ENCODE results near the gene TOM1L2. TPM values are rescaled to one million over a fixed set of nuclear protein-coding genes. Genes with fewer than 3 reads are reported as not detected.

The TOM1L2 gene
- polyA plus RNA-seq, 1 donor from 2014 or later, result 40.9 TPM

- TF ChIP-seq EP300 (conservative IDR thresholded peaks at IDR 0.05; ENCODE audit: poor library complexity, severe bottlenecking), result no peak
- peak; percentile 90 for TF ChIP-seq CTCF (IDR thresholded peaks at IDR 0.05; ENCODE audit: poor library complexity, severe bottlenecking)
- no peak for TF ChIP-seq POLR2AphosphoS5 (IDR thresholded peaks at IDR 0.05)
- TF ChIP-seq SMC3 (conservative IDR thresholded peaks at IDR 0.05; ENCODE audit: poor library complexity), result peak; percentile 85
- TF ChIP-seq EZH2 (IDR thresholded peaks at IDR 0.05; ENCODE audit: borderline replicate concordance, insufficient read depth, low read length, poor library complexity, severe bottlenecking), result no peak
- TF ChIP-seq REST (IDR thresholded peaks at IDR 0.05; ENCODE audit: borderline replicate concordance), result no peak
- no peak for TF ChIP-seq TAF1 (IDR thresholded peaks at IDR 0.05; ENCODE audit: low read depth)
- peak; percentile 94 for TF ChIP-seq RAD21 (conservative IDR thresholded peaks at IDR 0.05)
- TF ChIP-seq MXI1 (conservative IDR thresholded peaks at IDR 0.05; ENCODE audit: poor library complexity, severe bottlenecking), result peak; percentile 26
- H3F3A ChIP-seq (ENCODE audit: insufficient read depth, low read length, poor library complexity, severe bottlenecking), result no peaks in the 10 kb centered on the region
- no peaks in the 10 kb centered on the region for H3K27me3 ChIP-seq (ENCODE audit: insufficient read depth, low read depth, low read length)
- H3K9me3 ChIP-seq (ENCODE audit: low read length), result no peaks in the 10 kb centered on the region
- H3K9ac ChIP-seq (ENCODE audit: low read length), result no peak overlapping the region
- H4K20me1 ChIP-seq (ENCODE audit: insufficient read depth), result no peaks in the 10 kb centered on the region
- H3K4me2 ChIP-seq (ENCODE audit: low read length), result no peak overlapping the region
- H3K36me3 ChIP-seq (ENCODE audit: insufficient read depth, low read length), result no peaks in the 10 kb centered on the region
- no peak overlapping the region for H3K4me3 ChIP-seq (ENCODE audit: low read length)
- peaks cover 11% of the 10 kb centered on the region for H3K79me2 ChIP-seq (replicated peaks; ENCODE audit: insufficient read depth, low read length)
- H3K9me2 ChIP-seq (ENCODE audit: insufficient read depth, low read length), result no peaks in the 10 kb centered on the region
- no peak overlapping the region for H3K27ac ChIP-seq (ENCODE audit: low read length)
- no peak overlapping the region for H2AFZ ChIP-seq (ENCODE audit: low read depth, low read length)
Measured at GRCh38 chr17:17919169-17920107, 52.8 kb downstream of the TOM1L2 start.

- Histone ChIP-seq H3K27ac (ENCODE audit: low read length) (no peak overlapping the region), H3K9me2 (ENCODE audit: insufficient read depth, low read length) (no peaks in the 10 kb centered on the region), H4K20me1 (ENCODE audit: insufficient read depth) (no peaks in the 10 kb centered on the region), H3K4me3 (ENCODE audit: low read length) (no peak overlapping the region), H2AFZ (ENCODE audit: low read depth, low read length) (no peak overlapping the region), H3K9me3 (ENCODE audit: low read length) (no peaks in the 10 kb centered on the region), H3K79me2 (replicated peaks; ENCODE audit: insufficient read depth, low read length) (peaks cover 8% of the 10 kb centered on the region), H3K36me3 (ENCODE audit: insufficient read depth, low read length) (no peaks in the 10 kb centered on the region), H3K4me2 (ENCODE audit: low read length) (no peak overlapping the region), H3K27me3 (ENCODE audit: insufficient read depth, low read depth, low read length) (no peaks in the 10 kb centered on the region), H3K9ac (ENCODE audit: low read length) (no peak overlapping the region), H3F3A (ENCODE audit: insufficient read depth, low read length, poor library complexity, severe bottlenecking) (no peaks in the 10 kb centered on the region)
- no peak for TF ChIP-seq POLR2AphosphoS5 (IDR thresholded peaks at IDR 0.05)
Measured at GRCh38 chr17:17917394-17917793, 54.8 kb downstream of the TOM1L2 start.

Data from neural cell (in vitro differentiated cells).